K562 (cell line): ENCODE measurements around the gene C14orf180. TPM values are rescaled to one million over a fixed set of nuclear protein-coding genes. Genes with fewer than 3 reads are reported as not detected.

ENCODE experiments used
- ATAC-seq: fragments of 200-7000 bp; cut with Tn5 transposase; 3 replicates; pipeline ENCODE4 v1.9.1; 2020; ENCODE audit warnings: moderate library complexity
- BruUV-seq: library from RNA; stranded (reverse); fragments of 400-500 nt; replicated peaks from 2 replicates; lab custom pipeline; 2021; lab: Mats Ljungman, UMichigan
- CTCF ChIA-PET: fragments of 300-600 bp; formaldehyde crosslinking; extraction: SDS; loops from one replicate; lab custom pipeline; 2021; ENCODE audit warnings: low intra/inter-chr PET ratio; lab: Yijun Ruan, JAX
- POLR2A ChIA-PET: fragments of 300-600, 350-650 bp; sonication (Branson Sonifier 250); formaldehyde crosslinking; extraction: SDS; loops from one replicate; lab custom pipeline; 2021; ENCODE audit warnings: antibody characterized with exemption, inconsistent platforms; lab: Yijun Ruan, JAX
- DNase-seq, 4 experiments: peaks; one replicate each; pipeline versions ENCODE4 v3.0.0 to v3.0.0-alpha.2; 2011 to 2018; ENCODE audit warnings: low spot score in 3 of 4, mixed read lengths in 3 of 4; ENCODE audit errors: extremely low read depth in 1 of 4
- FAIRE-seq: peaks from 2 replicates; lab custom pipeline; 2011; peaks lifted over from hg19 to GRCh38; lab: Jason Lieb, UNC
- H2AFZ ChIP-seq: 2 replicates; pipeline ENCODE4 v1.6.0; 2011; ENCODE audit warnings: low read depth, low read length, control low read depth, inconsistent platforms
- H3K27ac ChIP-seq: fragments of 200-600 bp; 3 replicates; pipeline ENCODE4 v1.8.0; 2011; ENCODE audit warnings: low read depth, mild to moderate bottlenecking, control low read depth, inconsistent platforms, low read length, moderate library complexity, mixed read lengths; ENCODE audit errors: extremely low read depth
- H3K27me3 ChIP-seq, 2 experiments: fragments of 300-600 bp in 1 of 2; 2 replicates in 1 of 2; 3 replicates in 1 of 2; pipeline versions ENCODE4 v1.6.0 to v1.8.0; 2011; ENCODE audit warnings: inconsistent platforms in 2 of 2, low read length in 2 of 2, mild to moderate bottlenecking in 1 of 2, mixed read lengths in 1 of 2, moderate library complexity in 1 of 2; ENCODE audit not compliant: control insufficient read depth in 2 of 2, insufficient read depth in 2 of 2
- H3K36me3 ChIP-seq: fragments of 300-600 bp; 3 replicates; pipeline ENCODE4 v1.8.0; 2011; ENCODE audit warnings: mild to moderate bottlenecking, low read length, inconsistent platforms; ENCODE audit not compliant: control insufficient read depth, insufficient read depth
- H3K4me1 ChIP-seq, 2 experiments: fragments of 200-600 bp in 1 of 2; replicated peaks in 1 of 2; 2 replicates in 1 of 2; 3 replicates in 1 of 2; pipeline versions ENCODE4 v1.5.1 to v1.8.0; 2011; ENCODE audit warnings: inconsistent platforms in 2 of 2, low read length in 2 of 2, mild to moderate bottlenecking in 1 of 2, mixed read lengths in 1 of 2, moderate library complexity in 1 of 2; ENCODE audit not compliant: control insufficient read depth in 2 of 2, insufficient read depth in 2 of 2
- H3K4me2 ChIP-seq: 2 replicates; pipeline ENCODE4 v1.6.1; 2011; ENCODE audit warnings: low read length, control low read depth, inconsistent platforms, mixed read lengths; ENCODE audit not compliant: insufficient read depth
- H3K4me3 ChIP-seq: fragments of 200-600 bp; sonication (generic), shearing (Covaris generic); 2 replicates; pipeline ENCODE4 v1.5.1; 2016; ENCODE audit warnings: control low read depth, inconsistent platforms
- H3K79me2 ChIP-seq: fragments of 200-600 bp; 3 replicates; pipeline ENCODE4 v1.8.0; 2011; ENCODE audit warnings: low read length, inconsistent platforms; ENCODE audit not compliant: control insufficient read depth, insufficient read depth
- H3K9ac ChIP-seq, 2 experiments: 2 replicates each; pipeline versions ENCODE4 v1.6.0 to v1.6.1; 2011; ENCODE audit warnings: low read depth in 2 of 2, low read length in 2 of 2, control low read depth in 1 of 2, inconsistent platforms in 1 of 2, mild to moderate bottlenecking in 1 of 2, mixed read lengths in 1 of 2; ENCODE audit not compliant: insufficient read depth in 1 of 2
- H3K9me1 ChIP-seq: one replicate; pipeline ENCODE4 v1.6.0; 2011; ENCODE audit warnings: inconsistent platforms, mild to moderate bottlenecking, low read length, moderate library complexity; ENCODE audit not compliant: control insufficient read depth, insufficient read depth
- H3K9me3 ChIP-seq: replicated peaks from 2 replicates; pipeline ENCODE4 v1.5.1; 2011; ENCODE audit warnings: low read depth, low read length, inconsistent platforms; ENCODE audit not compliant: control insufficient read depth, insufficient read depth
- H4K20me1 ChIP-seq: replicated peaks from 2 replicates; pipeline ENCODE4 v1.6.1; 2011; ENCODE audit warnings: low read length, inconsistent platforms, mixed read lengths; ENCODE audit not compliant: control insufficient read depth, insufficient read depth
- BDP1 ChIP-seq: IDR thresholded peaks from 3 replicates; pipeline ENCODE4 v1.6.1; 2011; ENCODE audit not compliant: insufficient read length, insufficient read depth
- CREBBP ChIP-seq: IDR thresholded peaks from one replicate; pipeline ENCODE4 v1.6.1; 2012; ENCODE audit warnings: low read depth, mild to moderate bottlenecking, control low read depth, inconsistent platforms, low read length
- CTCF ChIP-seq, 3 experiments: IDR thresholded peaks in 2 of 3; conservative IDR thresholded peaks in 1 of 3; 2 replicates each; pipeline ENCODE4 v1.5.1; 2011 to 2012; ENCODE audit warnings: low read length in 3 of 3, mild to moderate bottlenecking in 3 of 3, control low read depth in 2 of 3, improper control_type of control experiment in 1 of 3, inconsistent platforms in 1 of 3, low read depth in 1 of 3, mixed read lengths in 1 of 3, moderate library complexity in 1 of 3; ENCODE audit not compliant: insufficient read depth in 2 of 3
- E2F6 ChIP-seq, 2 experiments: IDR thresholded peaks; 2 replicates each; pipeline ENCODE4 v1.6.1; 2011; ENCODE audit warnings: borderline replicate concordance in 1 of 2, control low read depth in 1 of 2, low read depth in 1 of 2, low read length in 1 of 2, mild to moderate bottlenecking in 1 of 2, mixed read lengths in 1 of 2, moderate library complexity in 1 of 2; ENCODE audit not compliant: insufficient read depth in 1 of 2, insufficient read length in 1 of 2, poor library complexity in 1 of 2, severe bottlenecking in 1 of 2; ENCODE audit errors: extremely low read depth in 1 of 2
- NCOR1 ChIP-seq: fragments of 450-650 bp; IDR thresholded peaks from 2 replicates; pipeline ENCODE4 v1.6.1; 2016; ENCODE audit warnings: mild to moderate bottlenecking, moderate library complexity
- RAD51 ChIP-seq: fragments of 450-650 bp; IDR thresholded peaks from 2 replicates; pipeline ENCODE4 v1.7.1; 2016; ENCODE audit warnings: low read depth, mild to moderate bottlenecking, borderline replicate concordance
- TBP ChIP-seq: optimal IDR thresholded peaks from 2 replicates; pipeline ENCODE3; 2011; ENCODE audit warnings: low read depth, low read length, improper control_type of control experiment
- ZFX ChIP-seq: sonication (generic); formaldehyde crosslinking; IDR thresholded peaks from 2 replicates; pipeline ENCODE4 v1.8.0; 2022; ENCODE audit warnings: mild to moderate bottlenecking, missing genetic modification reagents, moderate library complexity
- ZHX1 ChIP-seq: fragments of 150-350 bp; conservative IDR thresholded peaks from 2 replicates; pipeline ENCODE4 v1.6.1; 2014; ENCODE audit warnings: low read length
- ZNF384 ChIP-seq: IDR thresholded peaks from 2 replicates; pipeline ENCODE4 v1.6.1; 2012; ENCODE audit warnings: low read depth, low read length, improper control_type of control experiment
- ZNF695 ChIP-seq: fragments of 450-650 bp; formaldehyde crosslinking; IDR thresholded peaks from 2 replicates; pipeline ENCODE4 v1.4.0; 2020; ENCODE audit warnings: mild to moderate bottlenecking, moderate library complexity
- ZNF75A ChIP-seq: fragments of 450-650 bp; formaldehyde crosslinking; IDR thresholded peaks from 2 replicates; pipeline ENCODE4 v1.4.0; 2020; ENCODE audit warnings: mild to moderate bottlenecking
- WGBS: fragments of 100-300 bp; shearing (Covaris generic); methylation state at CpG from one replicate; pipeline ENCODE4 v1.1.6; 2016; ENCODE audit warnings: low coverage, mixed read lengths; ENCODE audit not compliant: insufficient coverage; ENCODE audit errors: missing lambda C conversion rate; 5-methylcytosine and 5-hydroxymethylcytosine counted together
- in situ Hi-C: fragments of 300-500 bp; cut with MboI; formaldehyde crosslinking; loops from 4 replicates; pipeline ENCODE4 v1.15.0; 2018; ENCODE audit warnings: inconsistent platforms, mixed read lengths
- intact Hi-C: fragments of 100-400 bp; cut with micrococcal nuclease; formaldehyde crosslinking; loops from 2 replicates; pipeline ENCODE4 v1.14.2; 2022
- polyA plus RNA-seq, 8 experiments: library from polyadenylated mRNA; depleted of rRNA in 4 of 8; stranded (reverse) in 5 of 8; unstranded in 3 of 8; fragments of >200 nt; fragmentation: Nextera tagmentation in 2 of 8; fragmentation: Illumina TruSeq in 1 of 8; extraction: Ambion mirVana in 2 of 8; extraction: Trizol in 1 of 8; gene quantifications; 2 replicates each; pipeline versions ENCODE4 v1.2.1 to v1.2.3, GENCODE V29; 2011 to 2014; ENCODE audit warnings: inconsistent platforms in 1 of 8, missing spikeins in 1 of 8
- total RNA-seq, 7 experiments: library from RNA; depleted of rRNA in 6 of 7; stranded (reverse); fragments of >200 nt in 6 of 7; fragmentation: Illumina TruSeq in 2 of 7; extraction: Trizol in 2 of 7; gene quantifications; 2 replicates each; pipeline versions ENCODE4 v1.2.1 to v1.2.3, GENCODE V29; 2011 to 2021; ENCODE audit warnings: low replicate concordance in 1 of 7

C14orf180 gene
- total and polyA plus RNA-seq, 9 of the 15 experiments (the other 6 are each of a cell fraction or from before 2014, with no cell fraction given), result not detected

GRCh38 chr14:104577426-104577825 lies 2.1 kb upstream of the C14orf180 start (continued):
- TF ChIP-seq RAD51 (peak; percentile 14; the same call in 1 of the 2 replicates), ZNF695 (no peak), ZFX (0 out of 2 replicates have a peak, but pooled peaks have one; percentile 15), BDP1 (no peak), NCOR1 (no peak), ZHX1 (no peak)

GRCh38 chr14:104577847-104578301 lies 1.7 kb upstream of the C14orf180 start:
- Histone ChIP-seq H3K9ac (no peak overlapping the region), H4K20me1 (no peaks in the 10 kb centered on the region; the same call in 1 of the 2 replicates), H3K27me3 (peaks cover 0 to 9% of the 10 kb centered on the region in 2 experiments; a peak in 1 of 5 replicates), H3K79me2 (no peaks in the 10 kb centered on the region), H2AFZ (no peak overlapping the region), H3K27ac (no peak overlapping the region), H3K4me2 (no peak overlapping the region), H3K9me1 (no peaks in the 10 kb centered on the region), H3K4me1 (peaks cover 20 to 88% of the 10 kb centered on the region in 2 experiments), H3K9me3 (no peaks in the 10 kb centered on the region), H3K4me3 (no peak overlapping the region), H3K36me3 (no peaks in the 10 kb centered on the region)
- in situ Hi-C loops (no loop called here), intact Hi-C loops (no loop called here)
- ATAC-seq (peak; percentile 70), DNase-seq (peak; percentile 22 to 62 (median 38)), FAIRE-seq (no peak)
- ChIA-PET POLR2A (interaction anchor here (2.0 kb wide), 1 partner anchor 9 kb away, joined by 7 read pairs; no protein-coding TSS in a partner anchor), CTCF (no interaction called here)
- 2% methylated on average over 14 of the region's 19 CpGs for WGBS
- no TSS peak for BruUV-seq
- TF ChIP-seq CTCF (IDR thresholded peaks at IDR 0.05 in 2 of 3, conservative IDR thresholded peaks at IDR 0.05 in 1 of 3; ENCODE audit: insufficient read depth in 2 of 3, low read depth in 1 of 3, low read length in 3 of 3) (no peak), ZNF384 (no peak), ZNF75A (CRISPR knock-in tag) (no peak), CREBBP (no peak), TBP (no peak), E2F6 (IDR thresholded peaks at IDR 0.05; ENCODE audit: borderline replicate concordance in 1 of 2, extremely low read depth in 1 of 2, insufficient read depth in 1 of 2, insufficient read length in 1 of 2, low read depth in 1 of 2, low read length in 1 of 2, poor library complexity in 1 of 2, severe bottlenecking in 1 of 2) (no peak)
